H1 (cell line): ENCODE measurements around the gene DNAJC7. TPM values are rescaled to one million over a fixed set of nuclear protein-coding genes. Genes with fewer than 3 reads are reported as not detected.

Source experiments
- BACH1 ChIP-seq: IDR thresholded peaks from 2 replicates; pipeline ENCODE4 v1.6.1; 2012; ENCODE audit warnings: low read length, improper control_type of control experiment
- polyA plus RNA-seq, 7 experiments: library from polyadenylated mRNA; depleted of rRNA in 3 of 7; stranded (reverse) in 5 of 7; unstranded in 2 of 7; fragments of >200 nt in 5 of 7; fragments of 200-250 nt in 2 of 7; gene quantifications; 1 replicate in 5 of 7; 2 replicates in 1 of 7; 4 replicates in 1 of 7; pipeline versions ENCODE4 v1.2.1 to v1.2.3, GENCODE V29; 2011 to 2013; ENCODE audit warnings: missing spikeins in 2 of 7, mixed read lengths in 2 of 7
- total RNA-seq: library from RNA; stranded (reverse); fragmentation: NEBNext Ultra II Directional; extraction: Animal tissue kit (Norgen Biotek cat#: 25700); gene quantifications from 2 replicates; pipeline ENCODE4 v1.2.1, GENCODE V29; 2021
- TF ChIP-seq, protein P1 (sequence below), 3 experiments: IDR thresholded peaks; 1 replicate in 2 of 3; 2 replicates in 1 of 3; pipeline versions ENCODE4 v1.5.1 to v1.6.1; 2011; ENCODE audit warnings: low read length in 3 of 3, mild to moderate bottlenecking in 3 of 3, inconsistent platforms in 2 of 3, low read depth in 1 of 3, moderate library complexity in 1 of 3; ENCODE audit not compliant: insufficient read depth in 1 of 3; ENCODE audit errors: control extremely low read depth in 1 of 3
- TF ChIP-seq, protein P2 (sequence below): IDR thresholded peaks from 2 replicates; pipeline ENCODE4 v1.6.1; 2011; ENCODE audit warnings: low read depth, mild to moderate bottlenecking, low read length; ENCODE audit not compliant: insufficient read depth
- TF ChIP-seq, protein P3 (sequence below): IDR thresholded peaks from 2 replicates; pipeline ENCODE4 v1.6.1; 2012; ENCODE audit warnings: low read length, inconsistent platforms

Gene DNAJC7
- total and polyA plus RNA-seq, 2 of the 8 experiments (the other 6 are each of a cell fraction or from before 2014, with no cell fraction given) = 31.0 to 148 TPM

DNA sequence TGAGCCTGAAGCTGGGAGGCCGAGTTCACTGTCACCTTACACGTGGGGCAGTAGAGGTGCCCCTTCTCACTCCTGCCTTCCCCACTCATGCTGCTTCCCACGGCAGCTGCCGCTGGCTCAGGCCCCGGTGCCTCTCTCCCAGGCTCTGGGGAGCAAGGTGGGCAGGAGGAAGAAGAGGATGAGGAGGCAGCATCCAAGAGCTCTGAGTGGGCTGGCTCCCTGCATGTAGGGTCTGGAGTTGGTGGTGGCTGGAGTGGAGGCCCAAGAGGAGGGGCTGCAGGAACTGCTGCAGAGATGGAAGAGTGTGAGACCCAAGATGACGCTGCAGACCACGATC lies 11.5 kb upstream of the DNAJC7 start (continued):
- TF ChIP-seq, protein P1, sequence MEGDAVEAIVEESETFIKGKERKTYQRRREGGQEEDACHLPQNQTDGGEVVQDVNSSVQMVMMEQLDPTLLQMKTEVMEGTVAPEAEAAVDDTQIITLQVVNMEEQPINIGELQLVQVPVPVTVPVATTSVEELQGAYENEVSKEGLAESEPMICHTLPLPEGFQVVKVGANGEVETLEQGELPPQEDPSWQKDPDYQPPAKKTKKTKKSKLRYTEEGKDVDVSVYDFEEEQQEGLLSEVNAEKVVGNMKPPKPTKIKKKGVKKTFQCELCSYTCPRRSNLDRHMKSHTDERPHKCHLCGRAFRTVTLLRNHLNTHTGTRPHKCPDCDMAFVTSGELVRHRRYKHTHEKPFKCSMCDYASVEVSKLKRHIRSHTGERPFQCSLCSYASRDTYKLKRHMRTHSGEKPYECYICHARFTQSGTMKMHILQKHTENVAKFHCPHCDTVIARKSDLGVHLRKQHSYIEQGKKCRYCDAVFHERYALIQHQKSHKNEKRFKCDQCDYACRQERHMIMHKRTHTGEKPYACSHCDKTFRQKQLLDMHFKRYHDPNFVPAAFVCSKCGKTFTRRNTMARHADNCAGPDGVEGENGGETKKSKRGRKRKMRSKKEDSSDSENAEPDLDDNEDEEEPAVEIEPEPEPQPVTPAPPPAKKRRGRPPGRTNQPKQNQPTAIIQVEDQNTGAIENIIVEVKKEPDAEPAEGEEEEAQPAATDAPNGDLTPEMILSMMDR (IDR thresholded peaks at IDR 0.05; ENCODE audit: control extremely low read depth in 1 of 3, insufficient read depth in 1 of 3, low read depth in 1 of 3, low read length in 3 of 3) = no peak
- TF ChIP-seq, protein P2, sequence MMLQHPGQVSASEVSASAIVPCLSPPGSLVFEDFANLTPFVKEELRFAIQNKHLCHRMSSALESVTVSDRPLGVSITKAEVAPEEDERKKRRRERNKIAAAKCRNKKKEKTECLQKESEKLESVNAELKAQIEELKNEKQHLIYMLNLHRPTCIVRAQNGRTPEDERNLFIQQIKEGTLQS = no peak
- TF ChIP-seq, protein P3, sequence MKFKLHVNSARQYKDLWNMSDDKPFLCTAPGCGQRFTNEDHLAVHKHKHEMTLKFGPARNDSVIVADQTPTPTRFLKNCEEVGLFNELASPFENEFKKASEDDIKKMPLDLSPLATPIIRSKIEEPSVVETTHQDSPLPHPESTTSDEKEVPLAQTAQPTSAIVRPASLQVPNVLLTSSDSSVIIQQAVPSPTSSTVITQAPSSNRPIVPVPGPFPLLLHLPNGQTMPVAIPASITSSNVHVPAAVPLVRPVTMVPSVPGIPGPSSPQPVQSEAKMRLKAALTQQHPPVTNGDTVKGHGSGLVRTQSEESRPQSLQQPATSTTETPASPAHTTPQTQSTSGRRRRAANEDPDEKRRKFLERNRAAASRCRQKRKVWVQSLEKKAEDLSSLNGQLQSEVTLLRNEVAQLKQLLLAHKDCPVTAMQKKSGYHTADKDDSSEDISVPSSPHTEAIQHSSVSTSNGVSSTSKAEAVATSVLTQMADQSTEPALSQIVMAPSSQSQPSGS = no peak
- no peak for TF ChIP-seq BACH1
